WTC11 (cell line): Measurements from ENCODE around the gene RHBDD3. TPM values are rescaled to one million over a fixed set of nuclear protein-coding genes. Genes with fewer than 3 reads are reported as not detected.

Experiments
- ATAC-seq: fragments of 200-7000 bp; cut with Tn5 transposase; 2 replicates; pipeline ENCODE4 v1.10.0; 2021; ENCODE audit warnings: mild to moderate bottlenecking, moderate library complexity
- CTCF ChIA-PET: fragments of 300-600 bp; sonication (Branson Sonifier 250); formaldehyde crosslinking; loops from one replicate; lab custom pipeline; 2021; ENCODE audit warnings: antibody characterized with exemption; lab: Charles Lee
- POLR2A ChIA-PET: fragments of 350-600 bp; sonication (Branson Sonifier 250); formaldehyde crosslinking; loops from one replicate; lab custom pipeline; 2021; ENCODE audit warnings: antibody characterized with exemption; lab: Charles Lee
- DNase-seq: peaks from one replicate; pipeline ENCODE4 v3.0.0; 2021; ENCODE audit warnings: low spot score
- H3K27ac Mint-ChIP-seq: 2 replicates; pipeline ENCODE4 v1.8.0; 2021; ENCODE audit warnings: mixed read lengths
- H3K27me3 Mint-ChIP-seq: 2 replicates; pipeline ENCODE4 v1.8.0; 2021; ENCODE audit warnings: low read depth, mild to moderate bottlenecking, moderate library complexity, mixed read lengths
- H3K36me3 Mint-ChIP-seq: 2 replicates; pipeline ENCODE4 v1.8.0; 2021; ENCODE audit warnings: mixed read lengths
- H3K4me1 Mint-ChIP-seq: 2 replicates; pipeline ENCODE4 v1.8.0; 2022; ENCODE audit warnings: mixed read lengths
- H3K4me3 Mint-ChIP-seq: 2 replicates; pipeline ENCODE4 v1.8.0; 2021; ENCODE audit warnings: mild to moderate bottlenecking, moderate library complexity, mixed read lengths
- H3K9me3 Mint-ChIP-seq: 2 replicates; pipeline ENCODE4 v1.8.0; 2021; ENCODE audit warnings: mixed read lengths
- ARID4B ChIP-seq: sonication (generic); formaldehyde crosslinking; IDR thresholded peaks from 2 replicates; pipeline ENCODE4 v1.8.0; 2023; ENCODE audit warnings: missing genetic modification reagents, mild to moderate bottlenecking, borderline replicate concordance
- CDX4 ChIP-seq: fragments of 250-450 bp; sonication (Bioruptor Pico); IDR thresholded peaks from 2 replicates; pipeline ENCODE4 v1.9.0; 2021; ENCODE audit warnings: moderate library complexity, mild to moderate bottlenecking, inconsistent platforms, borderline replicate concordance
- FOXP1 ChIP-seq: sonication (generic); formaldehyde crosslinking; IDR thresholded peaks from 2 replicates; pipeline ENCODE4 v1.8.0; 2022; ENCODE audit warnings: missing genetic modification reagents, mild to moderate bottlenecking, moderate library complexity, borderline replicate concordance
- HMGXB4 ChIP-seq: sonication (generic); formaldehyde crosslinking; IDR thresholded peaks from 2 replicates; pipeline ENCODE4 v1.8.1; 2023; ENCODE audit warnings: mild to moderate bottlenecking, moderate library complexity, missing genetic modification reagents
- KAT7 ChIP-seq: sonication (generic); formaldehyde crosslinking; IDR thresholded peaks from 2 replicates; pipeline ENCODE4 v1.8.1; 2023; ENCODE audit warnings: missing genetic modification reagents, mild to moderate bottlenecking, borderline replicate concordance
- MLX ChIP-seq: sonication (generic); formaldehyde crosslinking; IDR thresholded peaks from 2 replicates; pipeline ENCODE4 v1.8.1; 2023; ENCODE audit warnings: mild to moderate bottlenecking, missing genetic modification reagents, moderate library complexity
- MYBL2 ChIP-seq: sonication (generic); formaldehyde crosslinking; IDR thresholded peaks from 2 replicates; pipeline ENCODE4 v1.8.1; 2023; ENCODE audit warnings: mild to moderate bottlenecking, moderate library complexity, missing genetic modification reagents
- RORB ChIP-seq: fragments of 250-450 bp; sonication (Bioruptor Pico); IDR thresholded peaks from 2 replicates; pipeline ENCODE4 v1.9.0; 2021; ENCODE audit warnings: mild to moderate bottlenecking
- SMAD4 ChIP-seq: sonication (generic); formaldehyde crosslinking; IDR thresholded peaks from 2 replicates; pipeline ENCODE4 v1.8.0; 2022; ENCODE audit warnings: mild to moderate bottlenecking, missing genetic modification reagents
- TEAD4 ChIP-seq: sonication (generic); formaldehyde crosslinking; IDR thresholded peaks from 2 replicates; pipeline ENCODE4 v1.8.0; 2022; ENCODE audit warnings: mild to moderate bottlenecking, missing genetic modification reagents
- ZNF138 ChIP-seq: sonication (generic); formaldehyde crosslinking; conservative IDR thresholded peaks from 2 replicates; pipeline ENCODE4 v1.8.1; 2022; ENCODE audit warnings: mild to moderate bottlenecking, moderate library complexity, missing genetic modification reagents
- ZNF263 ChIP-seq: sonication (generic); formaldehyde crosslinking; IDR thresholded peaks from 2 replicates; pipeline ENCODE4 v1.8.1; 2022; ENCODE audit warnings: low read depth, mild to moderate bottlenecking, moderate library complexity, missing genetic modification reagents
- ZNF532 ChIP-seq: fragments of 250-450 bp; sonication (Bioruptor Pico); IDR thresholded peaks from 2 replicates; pipeline ENCODE4 v1.9.0; 2021; ENCODE audit warnings: mild to moderate bottlenecking, borderline replicate concordance
- ZSCAN18 ChIP-seq: fragments of 250-450 bp; sonication (Bioruptor Pico); IDR thresholded peaks from 2 replicates; pipeline ENCODE4 v2.1.2; 2022; ENCODE audit warnings: mild to moderate bottlenecking, moderate library complexity
- total RNA-seq: library from RNA; stranded (reverse); gene quantifications from 3 replicates; pipeline ENCODE4 v1.2.3, GENCODE V29; 2021
- TF ChIP-seq, protein P1 (sequence below): sonication (generic); formaldehyde crosslinking; IDR thresholded peaks from 2 replicates; pipeline ENCODE4 v1.8.1; 2022; ENCODE audit warnings: missing genetic modification reagents, borderline replicate concordance

RHBDD3 gene
- total RNA-seq, 1 experiment from 2014 or later = 77.9 TPM

- Mint-ChIP-seq H3K27ac (no peak overlapping the region; the same call in 1 of the 2 replicates), H3K27me3 (peaks cover 3% of the 10 kb centered on the region; the same call in 1 of the 2 replicates), H3K4me3 (no peak overlapping the region), H3K36me3 (no peaks in the 10 kb centered on the region), H3K9me3 (no peaks in the 10 kb centered on the region), H3K4me1 (peaks cover 3% of the 10 kb centered on the region)
- ChIA-PET CTCF (interaction anchor here (1.8 to 3.2 kb wide), 2 partner anchors 20 to 21 kb away, joined by 5 to 22 read pairs; no protein-coding TSS in a partner anchor), POLR2A (no interaction called here)
- no peak for TF ChIP-seq HMGXB4 (CRISPR knock-in tag)
- no peak for TF ChIP-seq ZSCAN18
- TF ChIP-seq ARID4B (CRISPR knock-in tag) = no peak
- no peak for TF ChIP-seq ZNF532 (CRISPR knock-in tag)
- no peak for TF ChIP-seq SMAD4 (CRISPR knock-in tag)
- TF ChIP-seq ZNF263 = no peak
- TF ChIP-seq MYBL2 (CRISPR knock-in tag) = no peak
- no peak for TF ChIP-seq ZNF138 (CRISPR knock-in tag)
- TF ChIP-seq, protein P1, sequence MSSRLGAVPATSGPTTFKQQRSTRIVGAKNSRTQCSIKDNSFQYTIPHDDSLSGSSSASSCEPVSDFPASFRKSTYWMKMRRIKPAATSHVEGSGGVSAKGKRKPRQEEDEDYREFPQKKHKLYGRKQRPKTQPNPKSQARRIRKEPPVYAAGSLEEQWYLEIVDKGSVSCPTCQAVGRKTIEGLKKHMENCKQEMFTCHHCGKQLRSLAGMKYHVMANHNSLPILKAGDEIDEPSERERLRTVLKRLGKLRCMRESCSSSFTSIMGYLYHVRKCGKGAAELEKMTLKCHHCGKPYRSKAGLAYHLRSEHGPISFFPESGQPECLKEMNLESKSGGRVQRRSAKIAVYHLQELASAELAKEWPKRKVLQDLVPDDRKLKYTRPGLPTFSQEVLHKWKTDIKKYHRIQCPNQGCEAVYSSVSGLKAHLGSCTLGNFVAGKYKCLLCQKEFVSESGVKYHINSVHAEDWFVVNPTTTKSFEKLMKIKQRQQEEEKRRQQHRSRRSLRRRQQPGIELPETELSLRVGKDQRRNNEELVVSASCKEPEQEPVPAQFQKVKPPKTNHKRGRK (CRISPR knock-in tag) = no peak
- no peak for TF ChIP-seq RORB (CRISPR knock-in tag)
- TF ChIP-seq CDX4 (CRISPR knock-in tag) = no peak
- no peak for TF ChIP-seq TEAD4 (CRISPR knock-in tag)
- TF ChIP-seq MLX (CRISPR knock-in tag) = no peak
- TF ChIP-seq FOXP1 = no peak
- no peak for TF ChIP-seq KAT7 (CRISPR knock-in tag)
- no peak for ATAC-seq
- DNase-seq = no peak
Observed at GRCh38 chr22:29225422-29226090, 42.2 kb downstream of the RHBDD3 start.
